ENCODE results near the gene TECPR2. TPM values are rescaled to one million over a fixed set of nuclear protein-coding genes. Genes with fewer than 3 reads are reported as not detected.

The TECPR2 gene
- total RNA-seq, 1 donor from 2014 or later: 19.4 TPM

DNA sequence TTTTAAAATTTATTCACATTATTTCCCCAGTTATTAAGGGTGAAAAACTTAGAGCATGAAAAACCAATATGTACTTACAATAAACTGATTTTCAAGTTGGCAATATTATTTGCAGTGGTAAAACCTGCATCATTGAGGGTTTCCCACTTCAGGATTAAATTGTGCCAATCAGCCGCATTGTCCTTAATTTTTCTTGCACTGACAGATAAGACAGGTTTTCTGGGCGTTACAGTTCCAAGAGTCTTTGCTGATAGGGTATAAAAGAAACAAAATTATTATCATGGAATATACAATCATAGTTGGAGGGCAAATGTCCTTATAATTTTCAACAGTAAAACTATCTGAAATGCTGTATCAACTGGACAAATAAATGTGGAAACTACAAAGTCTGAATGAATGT is 3.4 kb upstream of the TECPR2 start:
- no peak for ATAC-seq
- DNase-seq (ENCODE audit: missing footprints): no peak
- intact Hi-C loops (cut with DNase I): no loop called here

DNA sequence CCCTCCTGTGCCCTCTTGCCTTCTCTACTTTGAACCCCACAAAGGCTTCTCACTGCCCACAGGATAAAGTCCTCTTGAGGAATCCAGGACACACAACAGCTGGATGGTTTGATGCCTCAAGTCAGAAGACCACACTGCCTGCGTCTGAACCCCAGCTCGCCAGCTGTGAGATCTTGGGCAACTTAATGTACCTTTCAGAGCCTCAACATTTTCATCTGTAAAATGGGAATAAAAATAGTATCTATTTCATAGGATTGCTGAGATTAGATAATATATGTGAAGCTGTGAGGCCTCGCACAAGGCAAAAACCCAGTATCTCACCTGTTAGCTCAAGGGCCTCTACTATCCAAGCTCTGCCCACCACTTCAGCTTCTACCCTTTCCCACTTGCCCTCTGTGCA is 2.4 kb upstream of the TECPR2 start:
- intact Hi-C loops (cut with DNase I): loop anchor here (10.0 kb wide), 1 partner anchor 234 kb away; the partner anchor contains the start of gene RCOR1
- ATAC-seq (no peak), DNase-seq (ENCODE audit: missing footprints) (no peak)

GRCh38 chr14:102362084-102362483 is 657 bp upstream of the TECPR2 start:
- intact Hi-C loops (cut with DNase I): loop anchor here (2.0 to 10.0 kb wide), 2 partner anchors 47 to 233 kb away; partner anchors contain the start of gene RCOR1
- DNase-seq (ENCODE audit: missing footprints): no peak
- no peak for ATAC-seq

DNA sequence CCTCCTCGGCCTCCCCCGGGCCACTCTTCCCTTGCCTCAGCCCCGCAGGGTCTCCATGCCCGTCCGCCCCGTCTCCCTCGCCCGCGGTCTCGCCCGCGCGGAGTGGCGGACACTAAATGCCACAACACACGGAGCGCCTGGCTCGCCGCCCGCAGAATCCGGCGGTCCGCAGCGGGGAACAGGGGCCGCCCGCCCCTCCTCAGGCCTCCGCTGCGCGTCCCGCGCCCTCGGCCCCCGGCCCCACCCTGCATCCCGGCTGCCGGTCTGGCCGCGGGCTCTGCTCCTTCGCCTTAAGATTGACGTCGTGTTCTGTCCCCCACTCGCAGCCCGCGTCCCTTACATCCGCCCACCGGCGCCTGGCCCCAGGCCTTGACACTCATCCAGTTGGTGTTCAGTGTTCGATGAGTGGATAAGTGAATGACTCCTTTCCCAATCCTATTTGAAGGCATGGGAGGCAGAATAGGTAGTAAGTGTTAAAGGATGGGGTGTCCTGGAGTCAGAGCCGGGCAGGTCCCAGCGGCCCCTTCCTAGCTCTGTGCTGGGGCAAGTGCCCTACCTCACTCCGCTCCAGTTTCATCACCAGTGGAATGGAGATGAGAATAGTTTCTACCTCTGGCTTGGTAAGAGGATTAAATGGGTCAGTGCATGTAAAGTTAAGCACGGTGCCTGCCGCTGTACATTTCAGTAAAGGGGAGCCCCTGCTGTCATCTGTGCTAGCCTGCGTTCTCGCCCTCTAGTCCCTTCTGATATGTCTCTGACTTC is 622 bp downstream of the TECPR2 start:
- peak; percentile 46 for ATAC-seq
- intact Hi-C loops (cut with DNase I): loop anchor here (2.0 to 10.0 kb wide), 2 partner anchors 45 to 231 kb away; partner anchors contain the start of gene RCOR1
- DNase-seq (ENCODE audit: missing footprints): peak; percentile 83

DNA sequence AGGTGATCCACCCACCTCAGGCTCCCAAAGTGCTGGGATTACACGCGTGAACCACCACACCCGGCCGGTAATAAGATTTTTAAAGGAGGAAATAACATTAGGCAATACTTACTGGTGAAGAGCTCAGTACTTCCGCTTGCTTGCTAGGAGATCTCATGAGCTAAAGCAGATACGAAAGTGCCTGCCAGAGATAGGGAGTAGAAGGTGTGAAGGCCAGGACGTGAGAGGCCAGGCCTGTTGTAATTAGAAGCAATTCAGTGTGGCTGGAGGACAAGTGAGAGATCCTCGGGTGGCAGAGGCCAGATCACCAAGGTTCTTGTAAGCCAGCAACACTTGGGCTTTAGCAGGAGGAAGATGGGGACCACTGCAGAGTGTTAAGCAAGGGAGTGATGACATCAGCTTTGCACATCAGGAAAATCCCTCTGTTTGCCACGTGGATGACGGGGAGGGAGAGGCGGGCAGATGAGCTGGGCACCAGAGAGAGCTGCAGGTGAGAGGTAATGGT is 7.6 kb downstream of the TECPR2 start:
- peak; percentile 75 for ATAC-seq
- intact Hi-C loops (cut with DNase I): no loop called here
- peak; percentile 66 for DNase-seq (ENCODE audit: missing footprints)

GRCh38 chr14:102371361-102371760 is 8.6 kb downstream of the TECPR2 start:
- ATAC-seq: no peak
- intact Hi-C loops (cut with DNase I): no loop called here
- no peak for DNase-seq (ENCODE audit: missing footprints)

- intact Hi-C loops (cut with DNase I): no loop called here
- DNase-seq (ENCODE audit: missing footprints) (no peak), ATAC-seq (no peak)
Measured at GRCh38 chr14:102373110-102373509, 10.4 kb downstream of the TECPR2 start.

- ATAC-seq: no peak
- intact Hi-C loops (cut with DNase I): no loop called here
- DNase-seq (ENCODE audit: missing footprints): no peak
Measured at GRCh38 chr14:102374264-102374663, 11.5 kb downstream of the TECPR2 start.

- intact Hi-C loops (cut with DNase I): no loop called here
Measured at GRCh38 chr14:102375119-102375518, 12.4 kb downstream of the TECPR2 start.

GRCh38 chr14:102377696-102378095 is 15.0 kb downstream of the TECPR2 start:
- intact Hi-C loops (cut with DNase I): no loop called here
- ATAC-seq (no peak), DNase-seq (ENCODE audit: missing footprints) (no peak)

More at GRCh38 chr14:102375119-102375518, 12.4 kb downstream of the TECPR2 start:
- DNase-seq (ENCODE audit: missing footprints): no peak
- ATAC-seq: no peak

- no peak for DNase-seq (ENCODE audit: missing footprints)
- no peak for ATAC-seq
- intact Hi-C loops (cut with DNase I): no loop called here
Measured at GRCh38 chr14:102378830-102379229, 16.1 kb downstream of the TECPR2 start.

DNA sequence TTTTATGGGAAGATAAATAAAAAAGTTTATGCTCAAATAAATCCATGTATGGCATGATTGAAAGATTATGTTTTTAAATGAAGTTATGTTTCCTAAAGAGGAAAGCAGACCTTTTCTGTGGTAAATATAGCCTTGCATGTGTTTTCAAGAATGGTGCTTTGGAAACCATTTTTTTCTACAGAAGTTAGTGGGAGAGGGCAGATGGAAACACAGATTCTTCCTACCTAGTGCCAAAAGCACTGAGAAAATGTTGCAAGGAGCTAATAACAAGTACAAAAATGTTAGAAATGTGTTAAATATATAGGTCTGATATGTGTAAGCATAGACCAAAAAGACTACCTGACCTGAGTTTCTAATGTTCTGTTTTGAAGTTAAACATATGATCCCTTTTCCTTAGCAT is 24.3 kb downstream of the TECPR2 start:
- no peak for DNase-seq (ENCODE audit: missing footprints)
- intact Hi-C loops (cut with DNase I): no loop called here
- ATAC-seq: no peak

- ATAC-seq: no peak
- intact Hi-C loops (cut with DNase I): no loop called here
- DNase-seq (ENCODE audit: missing footprints): no peak
Measured at GRCh38 chr14:102389246-102389645, 26.5 kb downstream of the TECPR2 start.

DNA sequence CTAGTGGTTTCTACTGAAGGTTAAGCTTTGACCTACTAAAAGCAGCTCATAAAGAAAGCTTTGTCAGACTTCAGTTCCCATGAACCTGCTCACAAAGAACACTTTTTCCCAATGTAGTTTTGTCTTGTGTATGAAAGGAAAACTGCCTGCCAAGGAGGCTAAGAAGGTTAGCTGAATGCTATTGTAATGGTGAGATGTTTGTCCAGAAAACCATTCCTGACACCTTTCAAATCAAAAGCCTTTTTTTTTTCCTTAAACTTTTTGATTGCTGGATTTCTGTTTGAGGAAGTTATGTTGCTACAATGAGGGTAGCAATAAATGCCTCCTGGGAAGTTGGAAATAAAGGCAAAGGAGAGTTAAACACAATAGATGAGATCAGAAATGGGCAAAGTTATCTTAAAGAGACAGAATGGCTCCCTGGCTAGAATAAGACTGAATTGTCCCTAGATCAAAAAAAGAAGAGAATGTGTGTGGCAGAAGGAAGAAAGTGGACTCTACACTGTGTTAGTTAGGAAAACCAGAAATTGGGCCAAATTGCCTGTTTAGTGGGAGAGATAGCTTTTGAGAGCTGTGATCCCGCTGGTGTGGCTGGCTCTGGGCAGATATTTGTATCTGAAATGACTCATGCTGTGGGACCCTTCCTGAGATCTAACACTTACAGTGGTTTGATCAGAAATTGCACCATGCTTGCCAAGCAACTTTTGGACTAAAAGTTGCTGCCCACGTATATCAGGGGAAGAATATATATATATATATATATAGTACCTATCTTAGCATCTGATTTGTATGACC is 27.5 kb downstream of the TECPR2 start:
- DNase-seq (ENCODE audit: missing footprints) (no peak), ATAC-seq (no peak)
- intact Hi-C loops (cut with DNase I): no loop called here

GRCh38 chr14:102392506-102392905 is 29.8 kb downstream of the TECPR2 start:
- peak; percentile 37 for ATAC-seq
- intact Hi-C loops (cut with DNase I): no loop called here
- no peak for DNase-seq (ENCODE audit: missing footprints)

DNA sequence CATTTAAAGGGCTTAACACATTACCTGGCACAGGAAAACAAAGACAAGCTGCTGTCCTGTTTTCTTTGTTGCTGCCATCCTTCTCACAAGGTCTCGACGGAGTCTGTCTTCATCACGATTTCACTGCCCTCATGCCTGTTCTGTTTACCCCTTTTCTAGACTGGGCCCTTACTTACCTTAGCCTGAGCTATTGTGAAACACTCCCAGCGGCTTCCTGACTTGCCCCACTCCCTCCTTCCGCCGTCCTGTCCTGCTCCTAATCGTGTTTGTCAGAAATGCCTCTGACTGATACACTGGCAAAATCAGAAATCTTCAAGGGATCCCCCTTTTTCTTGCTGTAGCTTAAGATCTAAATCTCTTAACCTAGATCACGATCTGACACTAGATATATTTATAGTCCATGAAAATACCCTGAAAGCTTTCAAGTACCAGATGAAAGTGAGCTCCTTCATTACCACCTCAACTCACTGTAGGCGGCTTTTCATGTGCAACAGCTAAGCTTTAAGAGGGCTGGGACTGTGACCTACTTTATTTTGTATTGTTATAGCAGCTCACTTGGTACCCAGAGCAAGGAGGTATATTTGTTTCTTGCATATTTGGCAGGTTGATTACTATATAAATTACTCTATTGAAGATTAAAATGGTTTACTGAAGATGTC is 32.1 kb downstream of the TECPR2 start:
- no peak for DNase-seq (ENCODE audit: missing footprints)
- intact Hi-C loops (cut with DNase I): no loop called here
- no peak for ATAC-seq

- ATAC-seq (no peak), DNase-seq (ENCODE audit: missing footprints) (no peak)
- intact Hi-C loops (cut with DNase I): no loop called here
Measured at GRCh38 chr14:102396521-102396920, 33.8 kb downstream of the TECPR2 start.

DNA sequence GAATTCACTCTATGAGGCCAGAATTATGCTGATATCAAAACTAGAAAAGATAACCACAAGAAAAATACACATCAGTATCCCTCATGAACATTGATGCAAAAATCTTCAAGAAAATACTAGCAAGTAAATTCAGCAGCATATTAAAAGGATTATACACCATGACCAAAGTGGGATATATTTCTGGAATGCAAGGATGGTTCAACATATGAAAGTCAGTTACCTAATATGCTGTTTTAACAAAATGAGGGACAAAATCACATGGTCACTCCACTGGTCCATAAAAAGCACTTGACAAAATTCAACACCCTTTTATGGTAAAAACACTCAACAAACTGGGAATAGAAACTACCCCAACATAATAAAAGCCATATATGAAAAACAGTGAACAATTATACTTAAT is 40.3 kb downstream of the TECPR2 start:
- no peak for DNase-seq (ENCODE audit: missing footprints)
- intact Hi-C loops (cut with DNase I): no loop called here
- no peak for ATAC-seq

DNA sequence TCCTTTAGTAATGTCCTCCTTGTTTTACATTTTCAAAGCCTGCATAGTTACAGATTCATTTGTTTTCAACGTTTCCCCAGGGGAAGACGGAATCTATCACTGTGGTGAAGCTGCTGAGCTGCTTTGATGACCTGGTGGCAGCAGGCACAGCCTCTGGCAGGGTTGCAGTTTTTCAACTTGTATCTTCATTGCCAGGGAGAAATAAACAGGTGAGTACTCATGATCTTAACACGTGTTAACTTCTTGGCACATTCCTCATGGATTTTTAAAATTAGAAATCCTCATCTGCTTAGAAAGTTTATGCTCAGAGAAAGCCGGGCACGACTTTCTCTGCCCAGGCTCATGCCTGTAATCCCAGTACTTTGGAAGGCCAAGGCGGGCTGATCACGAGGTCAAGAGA is 44.5 kb downstream of the TECPR2 start:
- intact Hi-C loops (cut with DNase I): no loop called here
- DNase-seq (ENCODE audit: missing footprints) (no peak), ATAC-seq (peak; percentile 68)

Data from Right ventricle myocardium inferior (tissue), 1 donor.